HEK293 (cell line): ENCODE results near the gene HSPA2.

Experiments
- BCL11B ChIP-seq: fragments of 450-650 bp; formaldehyde crosslinking; IDR thresholded peaks from 2 replicates; pipeline ENCODE4 v1.5.1; 2016; ENCODE audit warnings: low read depth, missing biosample characterization, missing genetic modification characterization
- MEIS1 ChIP-seq: sonication (generic); formaldehyde crosslinking; IDR thresholded peaks from 2 replicates; pipeline ENCODE4 v1.8.1; 2022; ENCODE audit warnings: missing genetic modification reagents, mild to moderate bottlenecking, borderline replicate concordance
- PRDM10 ChIP-seq: fragments of 450-650 bp; formaldehyde crosslinking; IDR thresholded peaks from 2 replicates; pipeline ENCODE4 v1.5.1; 2016; ENCODE audit warnings: missing biosample characterization, missing genetic modification characterization
- PRDM6 ChIP-seq: fragments of 450-650 bp; formaldehyde crosslinking; IDR thresholded peaks from 2 replicates; pipeline ENCODE4 v1.5.1; 2017; ENCODE audit warnings: missing biosample characterization, missing genetic modification characterization
- TRIM28 ChIP-seq: IDR thresholded peaks from 2 replicates; pipeline ENCODE4 v1.6.1; 2011; ENCODE audit warnings: low read length, control low read depth, borderline replicate concordance
- ZBTB20 ChIP-seq: fragments of 450-650 bp; formaldehyde crosslinking; IDR thresholded peaks from 2 replicates; pipeline ENCODE4 v1.5.1; 2016; ENCODE audit warnings: missing biosample characterization, missing genetic modification characterization
- ZBTB21 ChIP-seq: fragments of 450-650 bp; formaldehyde crosslinking; IDR thresholded peaks from 2 replicates; pipeline ENCODE4 v1.5.1; 2017; ENCODE audit warnings: missing biosample characterization, missing genetic modification characterization
- ZFP41 ChIP-seq: fragments of 450-650 bp; formaldehyde crosslinking; IDR thresholded peaks from 2 replicates; pipeline ENCODE4 v1.5.1; 2016; ENCODE audit warnings: missing biosample characterization, missing genetic modification characterization, borderline replicate concordance
- ZIC2 ChIP-seq: fragments of 450-650 bp; formaldehyde crosslinking; IDR thresholded peaks from 2 replicates; pipeline ENCODE4 v1.5.1; 2016; ENCODE audit warnings: missing biosample characterization, missing genetic modification characterization
- ZNF10 ChIP-seq: fragments of 450-650 bp; formaldehyde crosslinking; IDR thresholded peaks from 2 replicates; pipeline ENCODE4 v1.5.1; 2017; ENCODE audit warnings: missing biosample characterization, missing genetic modification characterization
- ZNF19 ChIP-seq: fragments of 450-650 bp; formaldehyde crosslinking; IDR thresholded peaks from 2 replicates; pipeline ENCODE4; 2016; ENCODE audit warnings: missing biosample characterization, missing genetic modification characterization, low read depth
- ZNF2 ChIP-seq: fragments of 450-650 bp; formaldehyde crosslinking; IDR thresholded peaks from 2 replicates; pipeline ENCODE4 v1.5.1; 2016; ENCODE audit warnings: missing biosample characterization, missing genetic modification characterization
- ZNF214 ChIP-seq: fragments of 450-650 bp; formaldehyde crosslinking; IDR thresholded peaks from 2 replicates; pipeline ENCODE4 v1.5.1; 2017; ENCODE audit warnings: missing biosample characterization, mild to moderate bottlenecking, missing genetic modification characterization, borderline replicate concordance
- ZNF26 ChIP-seq: fragments of 450-650 bp; formaldehyde crosslinking; IDR thresholded peaks from 2 replicates; pipeline ENCODE4 v1.5.1; 2016; ENCODE audit warnings: missing biosample characterization, missing genetic modification characterization
- ZNF311 ChIP-seq: fragments of 450-650 bp; formaldehyde crosslinking; IDR thresholded peaks from 2 replicates; pipeline ENCODE4 v1.5.1; 2017; ENCODE audit warnings: missing biosample characterization, missing genetic modification characterization, borderline replicate concordance
- ZNF335 ChIP-seq: fragments of 450-650 bp; formaldehyde crosslinking; conservative IDR thresholded peaks from 2 replicates; pipeline ENCODE4 v1.5.1; 2016; ENCODE audit warnings: missing biosample characterization, missing genetic modification characterization
- ZNF341 ChIP-seq: fragments of 450-650 bp; formaldehyde crosslinking; IDR thresholded peaks from 2 replicates; pipeline ENCODE4; 2016; ENCODE audit warnings: low read depth, missing biosample characterization, missing genetic modification characterization
- ZNF398 ChIP-seq: fragments of 450-650 bp; formaldehyde crosslinking; IDR thresholded peaks from 2 replicates; pipeline ENCODE4 v1.5.1; 2017; ENCODE audit warnings: missing biosample characterization, missing genetic modification characterization
- ZNF473 ChIP-seq: fragments of 450-650 bp; formaldehyde crosslinking; IDR thresholded peaks from 2 replicates; pipeline ENCODE4 v1.5.1; 2017; ENCODE audit warnings: missing biosample characterization, missing genetic modification characterization
- ZNF488 ChIP-seq: fragments of 450-650 bp; formaldehyde crosslinking; IDR thresholded peaks from 2 replicates; pipeline ENCODE4 v1.5.1; 2016; ENCODE audit warnings: missing biosample characterization, missing genetic modification characterization
- ZNF514 ChIP-seq: fragments of 450-650 bp; formaldehyde crosslinking; IDR thresholded peaks from 2 replicates; pipeline ENCODE4 v1.5.1; 2016; ENCODE audit warnings: missing biosample characterization, missing genetic modification characterization
- ZNF521 ChIP-seq: fragments of 450-650 bp; formaldehyde crosslinking; IDR thresholded peaks from 2 replicates; pipeline ENCODE4 v1.5.1; 2017; ENCODE audit warnings: missing biosample characterization, mild to moderate bottlenecking, missing genetic modification characterization
- ZNF561 ChIP-seq: fragments of 450-650 bp; IDR thresholded peaks from 2 replicates; pipeline ENCODE4 v1.5.1; 2018; ENCODE audit warnings: missing biosample characterization, missing genetic modification characterization, borderline replicate concordance
- ZNF580 ChIP-seq: fragments of 450-650 bp; formaldehyde crosslinking; IDR thresholded peaks from 2 replicates; pipeline ENCODE4 v1.5.1; 2016; ENCODE audit warnings: missing biosample characterization, missing genetic modification characterization
- ZNF747 ChIP-seq: fragments of 450-650 bp; formaldehyde crosslinking; IDR thresholded peaks from 2 replicates; pipeline ENCODE4 v1.5.1; 2016; ENCODE audit warnings: missing biosample characterization, missing genetic modification characterization
- ZNF776 ChIP-seq: fragments of 450-650 bp; formaldehyde crosslinking; IDR thresholded peaks from 2 replicates; pipeline ENCODE4 v1.5.0; 2017; ENCODE audit warnings: missing biosample characterization, missing genetic modification characterization, borderline replicate concordance
- ZSCAN5A ChIP-seq: fragments of 450-650 bp; formaldehyde crosslinking; IDR thresholded peaks from 2 replicates; pipeline ENCODE4 v1.5.1; 2016; ENCODE audit warnings: missing biosample characterization, missing genetic modification characterization

The HSPA2 gene

GRCh38 chr14:64504897-64505794 is 35.4 kb upstream of the HSPA2 start (continued):
- TF ChIP-seq ZNF473 (tag by site-specific recombination) (no peak), PRDM6 (tag by site-specific recombination) (no peak), BCL11B (tag by site-specific recombination) (no peak), ZNF488 (tag by site-specific recombination) (no peak), ZNF747 (no peak), ZIC2 (no peak), PRDM10 (tag by site-specific recombination) (0 out of 2 replicates have a peak, but pooled peaks have one; percentile 10), ZNF2 (no peak), ZSCAN5A (tag by site-specific recombination) (no peak), ZNF311 (tag by site-specific recombination) (no peak), ZNF214 (tag by site-specific recombination) (no peak), TRIM28 (0 out of 2 replicates have a peak, but pooled peaks have one; percentile 8), ZNF19 (tag by site-specific recombination) (no peak), ZNF398 (tag by site-specific recombination) (no peak), ZBTB21 (tag by site-specific recombination) (no peak), ZNF341 (tag by site-specific recombination) (peak; percentile 89), ZNF335 (tag by site-specific recombination) (peak; percentile 94), ZNF10 (no peak), ZNF776 (tag by site-specific recombination) (no peak), ZNF26 (tag by site-specific recombination) (no peak), ZNF521 (no peak), ZNF514 (tag by site-specific recombination) (no peak), ZBTB20 (tag by site-specific recombination) (peak; percentile 35; the same call in 1 of the 2 replicates), ZFP41 (no peak), MEIS1 (CRISPR knock-in tag) (no peak), ZNF561 (peak; percentile 29; the same call in 1 of the 2 replicates), ZNF580 (tag by site-specific recombination) (no peak)
